Germinal center (tissue), 1 donor: ENCODE measurements around the gene NCAPD3.
"Not testable (repeated sequence)": the region's sequence is repeated elsewhere in the genome, so short reads cannot be mapped to it uniquely, and the experiment has no call there.

Experiments used
- DNase-seq: peaks from one replicate; pipeline ENCODE4 v3.0.0; 2012; ENCODE audit warnings: mixed read lengths, low spot score

Gene NCAPD3

DNA sequence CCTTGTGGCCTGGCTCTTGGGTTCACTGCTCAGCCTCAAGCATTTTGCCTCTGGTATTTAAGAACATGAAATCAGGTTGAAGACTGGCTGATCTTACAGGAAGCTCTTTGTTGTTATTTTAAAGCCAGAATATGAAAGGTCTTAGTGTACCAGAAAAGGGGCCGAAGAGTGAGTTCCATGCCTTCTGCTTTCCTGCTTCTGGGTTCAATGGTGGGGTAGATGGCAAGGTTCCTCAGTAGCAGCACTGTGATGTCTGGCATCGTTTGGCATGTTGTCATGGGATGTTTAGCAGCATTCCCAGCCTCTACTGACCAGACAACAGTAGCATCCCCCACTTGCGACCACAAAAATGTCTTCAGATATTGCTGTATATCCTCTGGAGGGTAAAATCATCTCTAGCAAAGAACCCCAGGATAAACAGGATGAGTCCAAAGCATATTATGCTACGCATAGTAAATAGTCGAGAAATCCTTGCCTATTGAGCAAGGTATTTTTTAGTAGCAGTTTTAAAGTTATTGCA lies 3.1 kb upstream of the NCAPD3 start:
- DNase-seq, result no peak

DNA sequence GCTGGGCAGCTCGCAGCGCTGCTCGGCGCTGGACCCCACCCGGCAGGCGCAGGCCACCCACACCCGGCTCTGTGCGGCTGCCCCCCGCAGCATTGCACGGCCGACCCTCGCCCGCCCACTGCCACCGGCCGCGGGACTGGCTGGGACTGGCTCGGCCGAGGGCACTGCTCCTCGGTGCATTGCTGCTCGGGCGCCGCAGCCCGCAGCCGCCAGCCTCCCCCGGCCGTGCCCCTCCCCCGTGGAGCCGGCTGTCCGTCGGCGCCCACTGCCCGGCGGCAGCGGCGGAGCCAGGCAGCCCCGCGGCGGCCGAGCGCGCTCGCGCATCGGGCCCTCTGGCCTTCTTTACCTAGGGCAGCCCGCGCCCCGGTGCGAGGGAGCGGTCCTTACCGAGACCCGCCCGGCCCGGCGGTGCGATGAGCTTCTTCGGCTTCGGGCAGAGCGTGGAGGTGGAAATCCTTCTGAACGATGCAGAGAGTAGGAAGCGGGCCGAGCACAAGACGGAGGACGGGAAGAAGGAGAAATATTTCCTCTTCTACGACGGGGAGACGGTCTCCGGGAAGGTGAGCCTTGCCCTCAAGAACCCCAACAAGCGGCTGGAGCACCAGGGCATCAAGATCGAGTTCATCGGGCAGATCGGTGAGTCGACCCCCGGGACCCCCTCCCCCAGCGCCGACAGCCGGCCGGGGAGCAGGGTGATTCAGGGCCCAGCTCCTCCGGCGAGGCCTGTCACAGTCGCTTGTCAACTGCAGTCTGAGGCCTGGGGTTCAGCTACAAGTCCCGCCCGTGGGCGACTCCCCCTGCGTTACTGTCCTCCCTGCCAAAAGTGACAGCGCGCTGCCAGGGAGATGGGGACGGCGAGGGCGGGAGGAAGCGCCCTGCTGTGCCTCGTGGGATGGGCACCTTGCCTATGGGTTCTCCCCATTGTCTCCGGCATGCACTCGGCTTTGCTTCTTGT lies 1.2 kb upstream of the NCAPD3 start:
- peak; percentile 26 for DNase-seq

DNA sequence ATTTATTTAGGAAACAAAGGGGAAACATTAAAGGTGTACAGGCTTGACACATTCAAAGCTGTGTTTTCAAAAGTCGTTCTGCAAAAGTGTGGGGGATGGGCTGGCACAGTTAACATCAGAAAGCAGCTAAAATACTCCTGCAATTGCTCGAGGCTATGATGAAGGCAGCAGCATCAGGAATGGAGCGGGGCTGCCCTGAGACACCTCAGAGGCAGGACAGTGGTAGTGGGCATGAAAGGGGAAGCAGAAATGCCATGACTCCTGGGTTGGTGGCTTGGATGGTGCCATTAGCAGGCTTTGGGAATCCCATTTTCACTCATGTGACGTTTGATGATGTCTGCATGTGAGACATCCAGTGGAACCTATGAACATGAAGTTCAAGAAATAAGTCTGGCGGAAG lies 646 bp downstream of the NCAPD3 start:
- no peak for DNase-seq

DNA sequence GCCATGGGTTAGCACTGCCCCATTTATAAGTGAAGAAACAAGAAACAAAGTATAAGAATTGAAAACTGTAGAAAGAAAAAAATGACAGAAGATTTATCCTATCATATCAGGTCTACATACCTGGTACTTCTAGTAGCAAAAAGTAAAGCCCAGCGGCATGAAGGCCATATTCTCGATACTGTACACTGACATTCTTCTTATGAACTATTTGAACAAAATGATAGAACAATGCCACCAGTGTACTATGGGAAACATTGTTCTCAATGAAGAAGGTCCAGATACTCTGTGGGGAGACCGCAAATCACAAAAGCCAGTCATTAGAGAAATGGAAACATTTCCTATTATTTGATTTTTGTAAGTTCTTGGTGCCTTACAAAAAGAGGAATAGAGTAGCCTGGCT lies 7.0 kb downstream of the NCAPD3 start:
- DNase-seq, result no peak

DNA sequence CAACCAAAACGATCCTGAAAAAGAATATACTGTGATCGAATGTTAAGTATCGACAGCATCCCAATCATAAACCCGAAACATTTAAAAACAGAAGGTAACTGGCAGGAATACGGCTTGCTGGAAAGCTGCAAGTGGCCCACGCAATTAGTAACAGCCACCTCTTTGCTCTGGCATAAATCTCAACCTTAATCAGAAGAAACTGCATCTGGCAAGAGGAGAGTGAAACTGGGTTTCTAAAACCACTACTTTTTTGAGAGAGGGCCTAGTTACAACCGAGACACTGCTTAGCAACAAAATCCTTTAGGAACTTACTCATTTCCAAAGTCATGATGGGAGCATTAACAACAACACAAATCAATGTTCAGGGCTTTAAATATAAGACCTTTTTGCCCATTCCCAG lies 7.9 kb downstream of the NCAPD3 start:
- DNase-seq, result no peak

DNA sequence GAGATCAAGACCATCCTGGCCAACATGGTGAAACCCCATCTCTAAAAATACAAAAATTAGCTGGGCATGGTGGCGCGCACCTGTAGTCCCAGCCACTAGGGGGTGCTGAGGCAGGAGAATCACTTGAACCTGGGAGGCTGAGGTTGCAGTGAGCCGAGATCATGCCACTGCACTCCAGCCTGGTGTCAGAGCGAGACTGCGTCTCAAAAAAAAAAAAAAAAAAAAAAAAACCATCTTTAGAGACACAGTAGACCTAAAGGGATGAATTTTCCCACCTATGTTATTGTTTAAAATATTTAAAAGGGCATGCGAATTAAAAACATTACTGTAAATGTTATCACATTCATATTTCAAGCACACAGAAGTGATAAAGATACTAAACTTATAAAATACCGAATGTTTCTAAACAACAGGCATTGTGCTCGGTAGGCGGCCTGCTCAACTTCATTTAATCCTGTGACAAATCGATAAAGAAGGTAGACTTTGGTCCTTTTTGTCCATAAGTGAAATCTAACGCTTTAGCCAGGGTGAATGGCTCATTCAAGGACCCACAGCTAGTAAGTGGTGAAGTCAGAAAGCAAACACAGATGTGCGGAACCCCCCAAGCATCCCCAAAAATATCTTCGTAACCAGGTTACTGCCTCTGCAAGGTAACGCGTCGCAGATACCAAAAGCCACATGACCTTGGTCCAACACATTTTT lies 16.1 kb downstream of the NCAPD3 start:
- no peak for DNase-seq

DNA sequence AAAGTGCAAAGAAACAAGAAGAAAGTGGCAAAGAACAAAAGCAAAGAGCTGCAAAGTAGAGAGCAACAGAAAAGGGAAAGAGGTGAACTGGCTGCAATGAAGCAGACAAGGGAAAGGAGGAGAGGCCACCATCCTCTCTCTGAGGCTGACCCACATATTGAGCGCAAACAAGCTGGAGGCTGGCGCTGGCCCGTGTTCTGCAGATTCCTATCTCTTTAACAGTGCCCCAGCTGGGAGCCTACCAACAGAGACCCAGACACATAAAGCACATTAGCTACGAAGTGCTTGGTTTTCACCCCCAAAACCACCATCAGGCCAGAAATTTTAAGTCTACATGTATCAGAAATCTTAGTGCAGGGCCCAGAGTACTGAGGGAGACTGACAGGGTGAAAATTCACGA lies 17.6 kb downstream of the NCAPD3 start:
- DNase-seq, result no peak

DNA sequence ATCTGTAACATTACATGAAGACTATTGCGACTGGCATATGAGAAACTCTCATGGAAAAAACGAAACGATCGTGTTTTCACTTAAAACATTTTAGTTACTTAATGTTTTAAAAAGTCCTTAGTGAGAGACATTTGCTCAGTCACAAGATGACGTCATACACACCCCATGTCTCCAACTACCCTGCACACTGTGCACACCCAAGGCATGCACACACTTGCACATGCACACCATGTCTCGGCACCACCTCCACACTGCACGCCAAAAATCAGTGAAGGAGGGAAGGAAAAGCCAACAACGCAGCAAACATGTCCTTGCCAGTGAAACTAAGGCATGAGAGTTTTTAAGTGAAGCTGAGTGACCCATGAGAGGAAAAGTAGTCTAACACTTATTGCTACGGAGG lies 18.0 kb downstream of the NCAPD3 start:
- DNase-seq, result no peak

DNA sequence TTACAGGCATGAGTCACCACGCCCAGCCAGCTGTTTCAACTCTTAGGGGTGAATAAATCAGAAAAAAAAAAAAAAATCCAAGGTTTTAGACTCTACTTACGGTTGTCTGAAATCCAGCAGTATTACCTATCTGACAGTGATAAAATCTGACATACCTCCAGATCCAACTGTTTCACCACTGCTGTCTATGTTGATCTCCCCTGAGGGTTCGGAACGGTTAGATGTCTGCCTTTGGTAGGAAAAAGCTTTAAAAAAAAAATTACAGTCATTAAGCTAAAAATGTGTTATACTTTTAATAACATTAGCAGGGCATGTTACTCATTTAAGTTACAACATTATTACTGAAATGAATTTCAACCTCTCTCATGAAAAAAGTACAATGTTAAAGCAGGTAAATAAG lies 21.1 kb downstream of the NCAPD3 start:
- DNase-seq, result no peak

DNA sequence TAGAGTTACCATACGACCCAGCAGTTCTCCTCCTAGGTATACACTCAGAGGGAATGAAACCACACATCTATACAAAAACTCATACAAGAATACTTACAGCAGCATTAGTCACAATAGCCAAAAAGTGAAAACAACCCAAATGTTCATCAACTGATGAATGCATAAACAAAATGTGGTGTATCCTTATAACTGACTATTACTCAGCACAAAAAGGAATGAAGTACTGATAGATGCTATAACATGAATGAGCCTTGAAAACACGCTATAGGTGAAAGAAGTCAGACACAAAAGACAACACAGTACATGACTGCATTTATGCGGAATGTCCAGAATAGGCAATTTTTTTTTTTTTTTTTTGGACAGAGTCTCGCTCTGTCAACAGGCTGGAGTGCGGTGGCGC lies 23.1 kb downstream of the NCAPD3 start:
- DNase-seq, result no peak

DNA sequence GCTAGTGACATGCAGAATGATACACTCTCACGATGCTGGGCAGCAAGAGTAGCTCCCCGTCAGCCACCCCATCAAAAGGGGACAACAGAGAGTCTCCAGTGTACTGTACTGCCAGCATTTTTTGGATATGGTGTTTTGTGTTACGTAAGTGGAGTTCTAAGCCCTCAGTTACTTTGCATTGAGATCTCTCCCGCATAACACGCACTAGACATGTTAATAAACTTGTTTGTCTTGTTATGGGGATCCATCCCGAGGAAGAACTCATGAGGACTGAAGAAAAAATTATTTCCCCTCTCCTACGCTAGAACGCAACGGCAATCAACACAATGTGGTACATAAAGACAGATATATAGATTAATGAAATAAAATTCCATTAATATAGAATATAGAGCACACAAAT lies 24.2 kb downstream of the NCAPD3 start:
- no peak for DNase-seq

DNA sequence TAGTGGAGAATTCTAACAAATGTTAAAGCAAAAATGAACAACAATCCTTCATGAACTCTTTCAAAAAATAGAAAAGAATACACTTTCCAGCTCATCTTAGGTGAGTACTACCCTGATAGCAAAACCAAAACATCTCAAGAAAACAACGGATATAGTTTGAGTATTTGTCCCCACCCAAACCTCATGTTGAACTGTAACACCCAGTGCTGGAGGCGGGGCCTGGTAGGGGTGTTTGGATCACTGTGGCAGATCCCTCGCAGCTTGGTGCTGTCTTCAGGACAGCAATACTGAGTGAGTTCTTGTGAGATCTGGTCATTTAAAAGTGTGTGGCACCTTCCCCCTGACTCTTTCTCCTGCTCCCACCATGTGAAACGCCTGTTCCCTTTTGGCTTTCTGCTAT lies 27.0 kb downstream of the NCAPD3 start:
- DNase-seq, result no peak

DNA sequence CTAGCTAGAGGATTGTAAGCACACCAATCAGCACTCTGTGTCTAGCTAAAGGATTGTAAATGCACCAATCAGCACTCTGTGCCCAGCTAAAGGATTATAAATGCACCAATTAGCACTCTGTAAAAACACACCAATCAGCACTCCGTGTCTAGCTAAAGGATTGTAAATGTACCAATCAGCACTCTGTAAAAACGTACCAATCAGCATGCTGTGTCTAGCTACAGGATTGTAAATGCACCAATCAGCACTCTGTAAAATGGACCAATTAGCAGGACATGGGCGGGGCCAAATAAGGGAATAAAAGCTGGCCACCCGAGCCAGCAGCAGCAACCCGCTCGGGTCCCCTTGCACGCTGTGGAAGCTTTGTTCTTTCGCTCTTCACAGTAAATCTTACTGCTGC lies 35.7 kb downstream of the NCAPD3 start:
- not testable (repeated sequence) for DNase-seq

DNA sequence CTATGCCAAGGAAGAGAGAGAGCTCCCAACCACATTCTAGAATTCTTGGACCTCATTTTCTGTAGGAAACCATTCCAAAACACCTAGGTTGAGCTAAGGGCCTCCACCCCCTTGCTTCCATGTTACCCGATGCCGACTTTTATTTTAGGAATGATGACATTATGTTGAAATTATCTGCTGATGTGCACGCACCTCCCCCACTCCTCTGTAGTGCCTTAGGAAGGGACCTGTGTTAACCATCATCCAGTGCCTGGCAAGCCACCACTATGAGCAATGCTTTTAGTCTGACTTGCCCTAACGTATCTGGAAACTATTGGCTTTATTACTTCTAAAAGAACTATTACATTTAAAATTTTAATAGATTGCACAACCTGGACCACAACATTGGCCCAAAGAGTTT lies 42.1 kb downstream of the NCAPD3 start:
- no peak for DNase-seq

DNA sequence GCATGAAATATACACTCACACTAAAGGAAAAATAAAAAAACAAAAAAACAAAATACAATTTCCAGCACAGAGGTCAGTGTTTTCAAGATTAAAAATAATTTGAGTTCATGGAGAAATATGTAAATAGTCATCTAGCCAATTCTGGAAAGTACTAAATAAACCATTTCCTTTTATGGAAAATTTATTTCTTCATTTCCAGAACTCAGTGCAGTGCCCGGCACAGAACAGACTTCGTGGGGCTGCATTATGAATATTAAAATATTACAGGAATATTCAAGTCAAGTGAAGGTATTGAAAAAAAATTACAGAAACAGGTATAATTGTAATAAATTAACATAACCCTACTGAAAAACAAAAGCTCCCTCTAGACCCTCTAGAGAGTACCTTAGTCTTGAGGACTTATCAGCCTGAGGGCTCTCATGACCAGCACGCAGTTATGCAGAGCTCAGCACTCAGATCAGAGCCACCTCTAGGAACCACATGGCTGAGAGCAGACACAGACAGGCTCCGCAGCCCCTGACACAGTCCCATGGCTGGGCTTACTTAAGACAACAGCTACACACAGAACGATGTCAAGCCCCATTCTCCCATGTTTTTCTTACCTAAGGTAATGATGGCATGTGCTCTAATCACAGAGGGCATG lies 45.6 kb downstream of the NCAPD3 start:
- no peak for DNase-seq

DNA sequence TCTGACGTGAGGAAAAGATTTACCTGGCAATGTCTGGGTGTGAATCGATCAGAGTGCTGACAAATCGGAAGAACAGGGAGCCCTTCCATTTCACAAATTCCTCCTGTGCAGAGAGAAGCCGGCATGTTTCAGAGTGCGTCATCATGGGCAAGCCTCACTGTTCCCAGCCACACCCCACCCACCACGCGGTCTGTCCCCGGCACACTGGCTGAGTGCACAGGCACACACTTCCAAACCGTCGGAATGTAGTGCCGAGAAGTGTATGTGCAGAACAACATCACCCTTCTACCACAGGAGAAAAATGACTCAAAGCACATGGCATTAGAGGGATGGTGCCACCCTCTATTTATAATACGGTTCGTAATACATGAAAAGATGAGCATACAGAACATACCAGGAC lies 47.5 kb downstream of the NCAPD3 start:
- no peak for DNase-seq

DNA sequence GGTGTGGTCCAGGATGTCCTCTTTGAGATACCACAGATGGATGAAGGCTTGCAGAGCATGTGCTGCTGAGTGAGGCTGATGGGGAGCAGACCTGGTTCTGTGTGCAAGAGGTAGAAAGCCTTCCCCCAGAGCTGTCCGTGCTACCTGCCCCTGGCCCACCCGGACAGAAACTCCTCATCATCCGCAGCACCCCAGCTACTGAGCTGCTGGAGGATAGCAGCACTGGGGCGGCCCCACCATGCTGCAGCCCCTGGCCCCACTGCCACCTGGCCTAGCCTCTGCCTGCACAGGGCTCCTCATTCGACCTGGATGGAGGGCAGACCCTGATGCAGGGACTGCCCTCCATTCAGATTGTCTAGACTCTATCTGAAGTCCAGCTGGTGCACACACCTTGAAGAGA lies 50.5 kb downstream of the NCAPD3 start:
- DNase-seq, result no peak

DNA sequence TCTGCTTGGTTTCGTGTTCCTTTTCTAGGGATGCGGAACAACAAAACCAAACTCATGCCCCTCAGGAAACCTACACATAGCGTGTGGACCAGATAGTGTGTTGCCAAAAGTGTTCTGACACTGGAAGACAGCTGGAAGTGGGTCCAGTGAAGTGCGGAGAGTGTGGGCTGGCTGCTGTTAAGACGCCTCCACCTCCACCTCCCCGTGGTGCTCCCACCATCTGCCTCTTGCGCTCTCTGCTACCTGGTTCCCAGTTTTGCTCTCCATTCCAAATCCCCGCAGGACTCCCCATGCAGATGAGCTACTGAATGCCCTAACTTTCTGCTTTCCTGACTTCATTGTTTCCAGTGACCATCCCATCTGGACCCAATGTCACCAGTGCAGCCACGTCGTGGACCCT lies 51.8 kb downstream of the NCAPD3 start:
- no peak for DNase-seq

DNA sequence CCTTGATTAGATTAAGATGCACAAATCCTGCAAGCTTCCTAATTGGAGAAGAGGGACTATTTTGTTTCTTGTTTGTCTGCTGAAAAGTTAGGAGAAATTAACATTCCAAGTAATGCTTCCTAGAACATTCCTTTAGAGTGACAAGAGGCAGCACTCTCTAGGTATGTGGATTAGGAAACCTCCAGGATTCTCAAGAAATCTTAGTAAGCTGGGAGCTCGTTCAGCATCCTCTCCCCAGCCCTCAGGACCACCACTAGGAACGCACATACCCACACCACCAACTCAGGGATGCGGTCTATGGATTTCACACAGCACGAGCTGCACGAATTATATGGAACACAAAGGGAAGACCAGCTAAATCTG lies 52.9 kb downstream of the NCAPD3 start:
- DNase-seq, result no peak

DNA sequence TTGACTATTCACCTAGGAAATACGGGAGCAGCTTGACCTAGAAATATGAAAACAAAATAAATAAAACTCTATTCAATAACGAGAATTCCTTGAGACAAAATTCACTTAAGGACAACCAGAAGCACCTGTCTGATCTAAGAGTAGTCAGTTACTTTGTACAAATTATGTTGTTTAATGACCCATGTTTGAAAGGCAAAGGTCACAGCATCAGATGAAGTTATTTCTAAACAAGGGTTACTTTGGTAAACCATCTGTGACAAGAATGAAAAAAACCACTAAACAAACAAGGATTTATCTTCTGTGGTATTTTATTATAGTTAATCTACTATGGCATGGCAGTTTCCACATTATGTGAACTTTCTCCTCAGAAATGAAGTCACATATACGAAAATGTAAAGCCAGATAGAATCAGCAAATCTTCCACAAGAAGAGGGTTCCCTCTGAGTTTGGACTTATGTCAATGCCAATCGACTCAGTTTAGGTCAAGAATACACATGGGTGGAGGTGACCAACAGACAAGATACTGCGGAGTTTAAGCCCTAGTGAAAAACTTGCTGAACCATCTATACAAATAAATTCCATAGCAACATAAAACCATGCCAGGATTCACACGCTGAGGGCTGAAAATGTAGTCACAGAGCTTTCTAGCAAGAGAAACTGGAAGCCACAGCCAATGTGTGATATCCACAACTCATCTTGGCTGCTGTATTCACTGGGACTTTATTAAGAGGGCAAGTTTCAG lies 53.4 kb downstream of the NCAPD3 start:
- no peak for DNase-seq

DNA sequence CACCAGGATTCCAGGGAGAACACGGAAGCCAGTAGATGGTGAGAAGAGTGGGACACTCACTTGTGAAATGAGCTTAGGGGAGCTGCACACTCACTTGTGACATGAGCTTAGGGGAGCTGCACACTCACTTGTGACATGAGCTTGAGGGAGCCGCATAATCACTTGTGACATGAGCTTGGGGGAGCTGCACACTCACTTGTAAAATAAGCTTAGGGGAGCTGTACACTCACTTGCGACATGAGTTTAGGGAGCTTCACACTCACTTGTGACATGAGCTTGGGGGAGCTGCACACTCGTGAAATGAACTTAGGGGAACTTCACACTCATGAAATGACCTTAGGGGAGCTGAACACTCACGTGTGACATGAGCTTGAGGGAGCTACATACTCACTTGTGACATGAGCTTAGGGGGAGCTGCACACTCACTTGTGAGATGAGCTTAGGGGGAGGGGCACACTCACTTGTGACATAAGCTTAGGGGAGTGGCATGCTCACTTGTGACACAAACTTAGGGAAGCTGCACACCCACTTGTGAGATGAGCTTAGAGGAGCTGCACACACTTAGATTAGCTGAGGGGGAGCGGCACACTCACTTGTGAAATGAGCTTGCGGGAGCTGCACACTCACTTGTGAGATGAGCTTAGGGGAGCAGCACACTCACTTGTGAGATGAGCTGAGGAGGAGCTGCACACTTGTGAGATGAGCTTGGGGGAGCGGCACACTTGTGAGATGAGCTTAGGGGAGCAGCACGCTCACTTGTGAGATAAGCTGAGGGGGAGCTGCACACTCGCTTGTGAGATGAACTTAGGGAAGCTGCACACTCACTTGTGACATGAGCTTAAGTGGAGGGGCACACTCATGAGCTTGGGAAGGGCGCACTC lies 59.0 kb downstream of the NCAPD3 start:
- DNase-seq, result no peak
